ENCODE results near the gene SENP2. TPM values are rescaled to one million over a fixed set of nuclear protein-coding genes. Genes with fewer than 3 reads are reported as not detected.

The SENP2 gene
- total and polyA plus RNA-seq, 2 of the 13 experiments (the other 11 are each of a cell fraction or from before 2014, with no cell fraction given), result 7.7 to 46.2 TPM

DNA sequence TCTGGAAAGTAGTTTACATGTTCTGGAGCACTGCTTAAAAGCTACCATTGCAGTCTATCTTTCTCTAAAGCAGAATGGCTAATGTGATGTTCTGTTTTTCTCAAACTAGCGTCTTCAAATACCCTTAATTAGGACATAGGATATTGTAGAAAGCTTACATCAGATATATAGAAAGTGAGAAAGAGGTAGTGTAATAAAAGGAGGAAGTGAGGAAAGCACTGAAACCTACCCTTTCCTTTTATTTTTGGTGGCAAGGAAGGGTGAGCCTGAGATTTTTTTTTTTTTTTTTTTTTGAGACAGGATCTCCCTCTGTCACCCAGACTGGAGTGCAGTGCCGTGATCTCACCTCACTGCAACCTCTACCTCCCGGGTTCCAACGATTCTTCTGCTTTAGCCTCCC, 9.4 kb downstream of the SENP2 start (continued):
- no peak for TF ChIP-seq GRHL1 (CRISPR knock-in tag; conservative IDR thresholded peaks at IDR 0.05)

GRCh38 chr3:185605566-185605965, 19.5 kb downstream of the SENP2 start:
- no peak overlapping the region for H3K4me2 ChIP-seq (ENCODE audit: low read depth, low read length)
- no peaks in the 10 kb centered on the region for H3K9me3 ChIP-seq (ENCODE audit: low read length)
- TF ChIP-seq ZNF430 (CRISPR knock-in tag; IDR thresholded peaks at IDR 0.05), result no peak
- TF ChIP-seq, protein P1, sequence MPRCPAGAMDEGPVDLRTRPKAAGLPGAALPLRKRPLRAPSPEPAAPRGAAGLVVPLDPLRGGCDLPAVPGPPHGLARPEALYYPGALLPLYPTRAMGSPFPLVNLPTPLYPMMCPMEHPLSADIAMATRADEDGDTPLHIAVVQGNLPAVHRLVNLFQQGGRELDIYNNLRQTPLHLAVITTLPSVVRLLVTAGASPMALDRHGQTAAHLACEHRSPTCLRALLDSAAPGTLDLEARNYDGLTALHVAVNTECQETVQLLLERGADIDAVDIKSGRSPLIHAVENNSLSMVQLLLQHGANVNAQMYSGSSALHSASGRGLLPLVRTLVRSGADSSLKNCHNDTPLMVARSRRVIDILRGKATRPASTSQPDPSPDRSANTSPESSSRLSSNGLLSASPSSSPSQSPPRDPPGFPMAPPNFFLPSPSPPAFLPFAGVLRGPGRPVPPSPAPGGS (CRISPR knock-in tag; IDR thresholded peaks at IDR 0.05), result no peak
- no peak for TF ChIP-seq ZNF251 (CRISPR knock-in tag; IDR thresholded peaks at IDR 0.05)
- no peak for TF ChIP-seq ZNF460 (CRISPR knock-in tag; IDR thresholded peaks at IDR 0.05; ENCODE audit: borderline replicate concordance)
- TF ChIP-seq ZBTB1 (CRISPR knock-in tag; IDR thresholded peaks at IDR 0.05; ENCODE audit: borderline replicate concordance), result no peak
- TF ChIP-seq GTF2F1 (IDR thresholded peaks at IDR 0.05; ENCODE audit: low read length), result no peak
- TF ChIP-seq NR2C2 (CRISPR knock-in tag; IDR thresholded peaks at IDR 0.05; ENCODE audit: borderline replicate concordance), result no peak
- TF ChIP-seq YEATS4 (CRISPR knock-in tag; IDR thresholded peaks at IDR 0.05; ENCODE audit: borderline replicate concordance), result no peak
- TF ChIP-seq HIC2 (CRISPR knock-in tag; IDR thresholded peaks at IDR 0.05; ENCODE audit: low read depth), result no peak
- TF ChIP-seq HNRNPUL1 (IDR thresholded peaks at IDR 0.05; ENCODE audit: low read depth, low read length), result no peak
- no peak for TF ChIP-seq KLF15 (CRISPR knock-in tag; IDR thresholded peaks at IDR 0.05; ENCODE audit: borderline replicate concordance)
- no peak for TF ChIP-seq ZEB1 (IDR thresholded peaks at IDR 0.05; ENCODE audit: insufficient replicate concordance, low read depth)
- ChIA-PET CTCF (ENCODE audit: low intra/inter-chr PET ratio, low total read pairs) (no interaction called here), POLR2A (no interaction called here)
- H4K20me1 ChIP-seq (ENCODE audit: insufficient read depth, low read length), result no peaks in the 10 kb centered on the region
- intact Hi-C loops (cut with micrococcal nuclease; ENCODE audit: unreplicated experiment) (no loop called here), in situ Hi-C loops (cut with HindIII; ENCODE audit: extremely low pct_ligation_motif_present, low pct_unique_long_range_greater_than_20kb) (no loop called here)
- no peak overlapping the region for H3K27ac ChIP-seq (ENCODE audit: extremely low read length, insufficient read depth, low read length)
- H3K9ac ChIP-seq (ENCODE audit: insufficient read depth, low read depth, low read length), result no peak overlapping the region
- no peaks in the 10 kb centered on the region for H3K4me1 ChIP-seq (ENCODE audit: insufficient read depth, low read length)
- FAIRE-seq, result no peak
- no peaks in the 10 kb centered on the region for H3K27me3 ChIP-seq (ENCODE audit: control insufficient read depth in 1 of 2, insufficient read depth in 2 of 2, low read length in 2 of 2)
- no peak for ATAC-seq
- no peak overlapping the region for H2AFZ ChIP-seq (ENCODE audit: low read length)
- peaks cover 1 to 38% of the 10 kb centered on the region in 2 experiments; a peak in 4 of 5 replicates for H3K36me3 ChIP-seq (replicated peaks in 1 of 2; ENCODE audit: control insufficient read depth in 1 of 2, insufficient read depth in 2 of 2, low read length in 2 of 2)
- H3K4me3 ChIP-seq (replicated peaks in 1 of 3; ENCODE audit: insufficient read depth in 1 of 3, low read depth in 2 of 3, low read length in 3 of 3), result no peak overlapping the region
- H3K79me2 ChIP-seq (ENCODE audit: insufficient read depth, low read length), result no peaks in the 10 kb centered on the region
- no peak for DNase-seq (ENCODE audit: low spot score)
- BruUV-seq (replicated peaks), result no TSS peak

All from HepG2 (cell line).